HG02623 (cell line): ENCODE results near the gene MAGED1.
A peak's percentile ranks its signal among the peaks of the same experiment; 100 is the strongest.

ENCODE experiments used
- ATAC-seq: cut with Tn5 transposase; IDR thresholded peaks from one replicate; pipeline ENCODE4 v1.9.1; 2021; ENCODE audit warnings: moderate library complexity; ENCODE audit not compliant: unreplicated experiment

Gene MAGED1, protein sequence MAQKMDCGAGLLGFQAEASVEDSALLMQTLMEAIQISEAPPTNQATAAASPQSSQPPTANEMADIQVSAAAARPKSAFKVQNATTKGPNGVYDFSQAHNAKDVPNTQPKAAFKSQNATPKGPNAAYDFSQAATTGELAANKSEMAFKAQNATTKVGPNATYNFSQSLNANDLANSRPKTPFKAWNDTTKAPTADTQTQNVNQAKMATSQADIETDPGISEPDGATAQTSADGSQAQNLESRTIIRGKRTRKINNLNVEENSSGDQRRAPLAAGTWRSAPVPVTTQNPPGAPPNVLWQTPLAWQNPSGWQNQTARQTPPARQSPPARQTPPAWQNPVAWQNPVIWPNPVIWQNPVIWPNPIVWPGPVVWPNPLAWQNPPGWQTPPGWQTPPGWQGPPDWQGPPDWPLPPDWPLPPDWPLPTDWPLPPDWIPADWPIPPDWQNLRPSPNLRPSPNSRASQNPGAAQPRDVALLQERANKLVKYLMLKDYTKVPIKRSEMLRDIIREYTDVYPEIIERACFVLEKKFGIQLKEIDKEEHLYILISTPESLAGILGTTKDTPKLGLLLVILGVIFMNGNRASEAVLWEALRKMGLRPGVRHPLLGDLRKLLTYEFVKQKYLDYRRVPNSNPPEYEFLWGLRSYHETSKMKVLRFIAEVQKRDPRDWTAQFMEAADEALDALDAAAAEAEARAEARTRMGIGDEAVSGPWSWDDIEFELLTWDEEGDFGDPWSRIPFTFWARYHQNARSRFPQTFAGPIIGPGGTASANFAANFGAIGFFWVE

DNA sequence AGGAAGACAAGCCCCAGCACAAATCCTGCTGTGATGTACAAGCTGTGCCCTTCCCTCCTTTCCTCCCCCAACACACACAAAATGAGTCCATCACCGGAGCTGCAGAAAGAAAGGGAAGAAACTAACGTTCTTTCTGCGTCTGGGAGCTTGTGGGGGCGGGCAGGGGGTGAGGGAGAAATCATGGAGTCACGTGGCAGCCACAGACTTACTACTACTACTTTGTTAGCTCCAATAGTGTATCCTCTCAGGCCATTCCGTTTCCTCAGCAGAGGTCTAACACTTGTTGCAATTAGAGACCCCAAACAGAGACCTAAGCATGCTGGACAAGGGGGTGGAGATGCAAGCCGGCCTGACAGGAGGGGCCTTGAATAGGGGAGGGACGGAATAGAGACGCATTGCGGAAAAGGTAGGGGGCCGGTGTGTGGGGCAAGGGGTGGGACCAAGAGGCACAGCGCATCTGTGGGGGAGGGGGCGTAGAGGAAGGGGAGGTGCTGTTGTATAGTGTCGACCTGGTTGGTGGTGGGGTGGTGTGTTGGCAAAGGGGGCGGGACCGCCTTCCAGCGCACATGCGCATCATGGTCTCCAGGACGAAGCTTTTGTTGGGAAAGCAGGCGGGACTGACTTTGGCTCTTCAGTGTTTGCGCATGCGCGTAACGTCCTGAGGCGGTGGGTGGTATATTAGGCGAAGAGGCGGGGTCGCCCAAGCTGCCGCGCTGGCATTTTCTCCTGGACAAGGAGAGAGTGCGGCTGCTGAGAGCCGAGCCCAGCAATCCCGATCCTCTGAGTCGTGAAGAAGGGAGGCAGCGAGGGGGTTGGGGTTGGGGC lies at the start of gene MAGED1:
Gene MAGED1, plus strand, starts transcription at position 703 of the 825 bp plus-strand sequence. CDS start 682 bp downstream, outside the sequence.
- peak; percentile 70 for ATAC-seq

GRCh38 chrX:51847463-51847862 lies 46.0 kb upstream of the MAGED1 start:
- ATAC-seq: no peak

DNA sequence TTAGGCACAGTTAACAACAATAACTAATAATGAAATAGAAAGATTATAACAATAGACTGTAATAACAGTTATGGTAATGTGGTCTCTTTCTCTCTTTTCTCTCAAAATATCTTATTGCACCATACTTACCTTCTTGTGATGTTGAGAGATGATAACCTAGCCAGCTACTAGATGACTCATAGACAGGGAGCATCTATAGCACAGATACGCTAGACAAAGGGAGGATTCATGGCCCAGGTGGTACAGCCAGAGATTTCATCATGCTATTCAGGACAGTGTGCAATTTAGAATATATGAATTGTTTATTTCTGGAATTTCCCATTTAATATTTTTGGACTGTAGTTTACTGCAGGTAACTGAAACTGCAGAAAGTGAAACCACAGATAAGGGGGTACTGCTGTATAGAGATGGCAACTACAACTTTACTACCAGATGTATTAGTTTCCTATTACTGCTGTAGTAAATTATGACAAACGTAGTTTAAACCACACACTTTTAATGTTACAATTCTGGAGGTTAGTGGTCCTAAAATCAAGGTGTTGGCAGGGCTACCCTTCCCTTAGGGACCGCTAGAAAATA lies 41.8 kb upstream of the MAGED1 start:
- no peak for ATAC-seq

- ATAC-seq: no peak
Measured at GRCh38 chrX:51852096-51852495, 41.3 kb upstream of the MAGED1 start.

- no peak for ATAC-seq
Measured at GRCh38 chrX:51852621-51853020, 40.8 kb upstream of the MAGED1 start.

- no peak for ATAC-seq
Measured at GRCh38 chrX:51853251-51853650, 40.2 kb upstream of the MAGED1 start.

DNA sequence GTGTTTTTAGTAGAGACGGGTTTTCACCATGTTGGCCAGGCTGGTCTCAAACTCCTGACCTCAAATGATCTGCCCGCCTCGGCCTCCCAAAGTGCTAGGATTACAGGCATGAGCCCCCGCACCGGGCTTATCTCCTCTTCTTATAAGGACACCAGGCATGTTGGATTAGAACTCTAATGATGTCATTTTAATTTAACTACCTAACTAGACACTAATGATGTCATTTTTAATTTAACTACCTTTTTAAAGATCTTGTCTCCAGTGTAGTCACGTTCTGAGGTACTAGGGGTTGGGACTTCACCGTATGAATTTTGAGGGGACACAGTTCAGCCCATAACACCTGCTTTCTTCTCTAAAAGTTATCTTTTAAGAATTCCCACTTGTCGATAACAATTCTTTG lies 37.7 kb upstream of the MAGED1 start:
- ATAC-seq: no peak

DNA sequence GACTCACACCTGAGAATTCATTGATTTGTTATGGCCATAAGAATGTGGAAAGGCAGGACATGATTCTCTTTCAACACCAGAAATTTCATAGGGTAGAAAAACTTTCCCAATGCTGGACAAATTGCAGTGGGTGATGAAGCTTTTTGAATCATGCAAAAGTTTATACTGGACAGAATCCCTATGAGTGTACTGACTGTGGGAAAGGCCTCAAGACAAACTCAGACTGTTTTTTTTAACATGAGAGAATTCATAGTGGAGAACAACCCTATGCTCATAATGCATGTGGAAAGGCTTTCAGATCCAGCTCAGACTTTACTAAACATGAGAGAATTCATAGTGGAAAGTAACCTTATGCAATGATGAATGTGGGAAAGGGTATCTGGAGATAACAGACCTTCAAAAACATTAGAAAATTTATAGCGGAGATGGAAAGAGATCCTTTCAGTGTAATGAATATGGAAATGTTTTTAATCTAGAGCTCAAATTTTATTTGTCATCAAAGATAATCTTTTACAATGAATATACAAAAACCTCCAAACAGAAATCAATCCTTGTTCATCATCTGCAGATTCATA lies 36.2 kb upstream of the MAGED1 start:
- ATAC-seq: no peak

DNA sequence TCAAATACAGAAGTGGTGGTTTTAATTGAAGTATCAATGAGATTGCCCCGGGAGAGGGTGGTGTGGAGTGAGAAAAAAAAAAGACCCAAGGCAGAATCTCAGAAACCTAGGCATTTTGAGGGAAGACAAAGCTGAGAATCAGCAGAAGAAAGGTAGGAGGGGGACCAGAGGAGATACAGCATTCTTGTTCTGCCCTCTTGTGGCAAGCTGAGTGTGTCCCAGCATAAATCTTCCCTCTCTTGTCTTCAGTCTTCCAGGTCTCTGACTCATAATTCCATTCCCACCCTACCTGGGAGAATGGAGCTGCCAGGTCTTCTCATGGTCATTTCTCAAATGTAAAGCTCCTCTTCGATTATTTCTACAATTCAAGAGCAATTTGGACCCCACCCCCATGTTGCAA lies 32.7 kb upstream of the MAGED1 start:
- ATAC-seq: no peak

DNA sequence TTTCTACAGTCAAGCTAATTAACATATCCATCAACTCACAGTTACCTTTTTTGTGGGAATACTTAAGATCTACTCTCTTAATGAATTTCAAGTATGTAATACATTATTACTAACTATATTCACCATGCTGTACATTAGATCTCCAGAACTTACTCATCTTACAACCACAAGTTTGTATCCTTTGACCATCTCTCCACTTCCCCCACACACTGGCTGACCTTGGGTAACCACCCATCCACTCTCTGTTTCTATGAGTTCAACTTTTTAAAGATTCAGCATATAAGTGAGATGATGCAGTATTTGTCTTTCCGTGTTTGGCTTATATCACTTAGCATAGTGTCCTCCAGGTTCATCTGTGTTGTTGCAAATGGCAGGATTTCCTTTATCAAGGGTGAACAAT lies 30.5 kb upstream of the MAGED1 start:
- no peak for ATAC-seq

DNA sequence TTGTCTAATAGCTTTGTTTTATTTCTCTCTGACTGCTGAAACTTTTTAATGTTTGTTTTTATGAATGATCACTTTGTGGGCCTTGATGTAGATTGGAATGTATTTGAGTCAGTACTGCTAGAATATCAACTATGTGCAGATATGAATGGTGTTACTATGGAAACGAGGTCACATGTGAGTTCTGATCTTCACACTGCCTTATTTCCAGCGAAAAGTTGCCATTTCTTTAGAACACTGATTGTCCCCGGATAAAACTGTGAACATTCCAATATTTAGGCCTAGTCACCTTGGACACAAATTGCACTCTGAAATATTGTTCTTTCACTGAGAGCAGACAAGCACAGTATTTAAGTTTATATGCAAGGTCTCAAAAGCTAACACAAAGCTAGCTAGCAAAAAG lies 27.2 kb upstream of the MAGED1 start:
- ATAC-seq: no peak

DNA sequence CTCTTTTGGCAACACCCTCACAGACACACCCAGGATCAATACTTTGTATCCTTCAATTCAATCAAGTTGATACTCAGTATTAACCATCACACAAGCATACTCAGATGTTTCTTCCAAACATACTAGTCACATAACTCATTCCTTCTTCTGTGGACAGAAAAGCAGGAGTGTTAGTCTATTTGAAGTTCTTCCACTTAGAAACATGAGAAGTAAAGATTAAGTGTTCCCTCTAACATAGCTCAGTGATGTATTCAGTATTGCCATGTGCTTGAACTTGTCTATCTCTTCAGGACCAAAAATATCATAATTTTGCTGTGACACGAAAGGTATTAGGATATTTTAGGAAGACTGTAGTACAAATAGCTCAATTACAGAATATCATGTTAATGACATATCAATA lies 25.8 kb upstream of the MAGED1 start:
- no peak for ATAC-seq

DNA sequence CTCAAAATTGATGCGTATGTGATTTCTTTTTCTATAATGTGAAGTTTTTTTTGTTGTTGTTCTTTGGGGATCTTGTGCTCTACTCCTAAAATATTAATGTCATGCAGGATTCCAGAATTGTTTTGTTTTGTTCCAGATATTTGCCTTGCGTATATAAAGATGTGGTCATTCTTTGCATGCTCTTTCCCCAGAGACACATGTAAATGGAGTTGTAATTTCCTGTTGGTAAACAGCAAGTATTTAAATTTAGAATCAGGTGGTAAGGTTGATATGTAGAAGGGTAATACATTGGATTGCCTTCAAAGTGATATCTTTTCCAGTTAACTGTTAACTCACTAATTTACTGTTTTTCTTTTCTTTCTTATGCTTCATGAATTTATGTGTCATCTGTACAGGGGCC lies 23.1 kb upstream of the MAGED1 start:
- ATAC-seq: no peak

DNA sequence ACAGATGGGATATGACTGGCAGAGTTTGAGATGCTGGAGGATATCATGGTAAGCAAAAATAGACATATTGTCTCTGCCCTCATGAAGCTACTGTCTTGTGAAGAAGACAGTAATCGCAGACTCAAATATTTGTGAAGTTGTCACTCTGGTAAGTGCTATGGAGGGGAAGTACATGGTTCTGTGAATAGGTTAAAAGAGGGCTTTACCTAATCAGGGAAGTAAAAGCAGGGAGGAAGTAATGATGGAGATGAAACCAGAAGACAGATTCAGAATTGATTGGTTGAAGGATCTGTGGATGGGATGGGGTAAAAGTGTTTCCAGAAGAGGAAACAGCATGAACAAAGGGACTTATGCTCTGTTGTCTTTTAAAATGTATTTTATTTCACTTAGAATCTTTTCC lies 19.3 kb upstream of the MAGED1 start:
- ATAC-seq: no peak

DNA sequence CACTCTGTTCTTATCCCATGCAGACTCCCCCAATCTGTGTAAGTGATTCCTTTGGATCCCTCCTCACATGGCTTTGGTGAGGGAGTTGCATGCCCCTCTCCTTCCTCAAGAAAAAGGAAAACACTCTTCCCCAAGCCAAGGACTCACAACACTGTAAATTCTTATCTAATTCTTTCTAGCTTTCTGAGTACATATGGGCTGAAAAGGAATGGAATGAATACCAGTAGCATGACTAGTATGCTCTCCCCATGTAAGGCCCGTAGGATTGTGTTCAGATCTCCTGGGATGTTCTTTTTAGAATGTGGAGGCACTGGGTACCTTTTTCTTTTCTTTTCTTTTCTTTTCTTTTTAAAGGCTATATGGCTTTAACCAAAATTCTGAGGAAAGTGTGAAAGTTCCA lies 17.0 kb upstream of the MAGED1 start:
- ATAC-seq: no peak

- no peak for ATAC-seq
Measured at GRCh38 chrX:51878056-51878455, 15.4 kb upstream of the MAGED1 start.

DNA sequence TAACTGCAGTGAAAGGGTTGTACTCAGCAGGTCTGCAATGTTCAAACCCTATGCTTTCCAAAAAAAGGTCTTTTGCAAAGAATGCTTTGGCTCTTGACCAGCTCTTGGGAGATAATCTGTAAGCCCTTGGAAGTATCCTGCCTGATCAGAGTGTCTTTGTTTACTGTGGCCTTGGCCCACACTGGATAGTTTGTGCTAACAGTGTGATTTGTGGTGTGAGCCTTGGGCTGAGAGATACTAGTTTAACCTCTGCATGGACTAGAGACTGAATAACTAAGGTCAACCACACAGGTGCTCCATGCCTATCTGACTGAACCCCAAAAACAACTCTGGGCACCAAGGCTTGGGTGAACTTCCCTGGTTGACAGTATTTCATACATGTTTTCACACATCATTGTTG lies 3.6 kb upstream of the MAGED1 start:
- no peak for ATAC-seq

DNA sequence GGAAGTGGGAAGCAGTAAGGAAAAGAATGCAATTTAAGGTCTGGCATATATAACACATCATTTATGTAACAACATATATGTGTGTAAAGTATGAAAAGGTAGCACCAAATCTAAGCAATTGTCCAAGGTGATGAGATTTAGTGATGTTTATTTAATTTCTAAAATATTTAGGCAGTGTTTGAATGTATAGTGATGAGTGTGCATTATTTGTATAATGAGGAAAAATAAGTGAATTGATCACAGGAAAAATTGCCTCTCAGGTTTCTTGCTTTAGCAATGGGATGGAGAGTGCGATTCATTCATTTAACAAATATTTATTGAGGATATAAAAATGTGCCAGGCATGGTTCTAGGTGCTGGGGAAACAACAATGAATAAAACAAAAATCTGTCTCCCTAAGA lies 2.2 kb upstream of the MAGED1 start:
- no peak for ATAC-seq

DNA sequence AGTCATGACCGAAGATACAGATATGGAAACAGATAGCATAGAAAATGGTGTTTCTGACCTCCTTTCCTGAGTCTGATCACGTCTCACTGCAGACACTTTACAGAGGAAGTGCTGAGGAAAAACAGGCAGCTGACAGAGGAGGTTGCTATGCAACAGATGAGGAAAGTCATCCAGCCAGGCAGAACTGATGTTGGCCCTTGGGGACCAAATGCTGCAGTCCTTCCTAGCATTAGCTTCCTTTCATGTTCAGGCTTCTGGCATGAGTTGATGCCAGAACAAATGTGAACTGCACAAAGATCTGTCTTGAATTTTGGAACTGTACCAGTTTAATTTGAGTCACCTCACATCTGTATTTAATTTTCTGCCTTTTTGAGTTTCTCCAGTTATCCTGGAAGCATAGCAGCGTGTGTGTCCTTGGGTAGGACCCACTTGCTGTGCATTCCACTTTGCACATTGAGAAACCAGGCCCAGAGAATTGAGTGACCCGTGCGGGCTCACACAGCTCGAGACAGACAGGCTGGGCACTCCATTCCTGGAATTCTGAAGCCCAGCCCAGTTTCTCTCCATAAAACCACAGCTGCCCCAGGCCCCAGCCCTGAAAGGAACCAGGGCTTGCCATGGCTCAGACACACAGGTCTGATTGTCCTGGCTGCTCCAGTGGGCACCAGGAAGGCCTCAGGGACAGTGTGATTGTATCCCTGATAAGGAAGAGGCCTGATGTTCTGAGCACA lies 1.4 kb upstream of the MAGED1 start:
- ATAC-seq: no peak
